OCI-LY1 (cell line): Measurements from ENCODE around the gene MALT1.

Experiments
- H2AFZ ChIP-seq: fragments of 200-600 bp; sonication (generic), shearing (Covaris generic); 2 replicates; pipeline ENCODE4 v1.6.0; 2014; ENCODE audit warnings: antibody characterized with exemption, mild to moderate bottlenecking, low read length
- H3F3A ChIP-seq: fragments of 200-600 bp; sonication (generic), shearing (Covaris generic); 2 replicates; pipeline ENCODE4 v1.6.0; 2014; ENCODE audit warnings: mild to moderate bottlenecking, antibody characterized with exemption, low read length, moderate library complexity; ENCODE audit not compliant: insufficient read depth
- H3K27ac ChIP-seq: fragments of 200-600 bp; sonication (generic); 2 replicates; pipeline ENCODE4 v1.5.1; 2014; ENCODE audit warnings: low read length, mixed run types, mild to moderate bottlenecking, low read depth; ENCODE audit not compliant: poor library complexity, severe bottlenecking
- H3K27me3 ChIP-seq: fragments of 200-600 bp; sonication (generic); 2 replicates; pipeline ENCODE4 v1.6.0; 2014; ENCODE audit warnings: antibody characterized with exemption, mild to moderate bottlenecking, low read length, moderate library complexity; ENCODE audit not compliant: insufficient read depth
- H3K36me3 ChIP-seq: fragments of 200-600 bp; sonication (generic); 2 replicates; pipeline ENCODE4 v1.6.1; 2014; ENCODE audit warnings: mild to moderate bottlenecking, antibody characterized with exemption, low read length, moderate library complexity, mixed read lengths; ENCODE audit not compliant: insufficient read depth
- H3K4me1 ChIP-seq: fragments of 200-600 bp; sonication (generic); 2 replicates; pipeline ENCODE4 v1.5.1; 2014; ENCODE audit warnings: mild to moderate bottlenecking, low read length, moderate library complexity; ENCODE audit not compliant: insufficient read depth, severe bottlenecking
- H3K4me2 ChIP-seq: fragments of 200-600 bp; sonication (generic), shearing (Covaris generic); 2 replicates; pipeline ENCODE4 v1.6.1; 2014; ENCODE audit warnings: low read length
- H3K4me3 ChIP-seq: fragments of 200-600 bp; sonication (generic); 2 replicates; pipeline ENCODE4 v1.5.1; 2014; ENCODE audit warnings: low read length, low read depth, mild to moderate bottlenecking, mixed read lengths; ENCODE audit not compliant: poor library complexity, severe bottlenecking
- H3K79me2 ChIP-seq: fragments of 200-600 bp; shearing (Covaris generic); 2 replicates; pipeline ENCODE4 v1.6.1; 2016; ENCODE audit warnings: mixed run types, low read length, mixed read lengths; ENCODE audit not compliant: insufficient read depth
- H3K9ac ChIP-seq: fragments of 200-600 bp; sonication (generic), shearing (Covaris generic); 2 replicates; pipeline ENCODE4 v1.6.1; 2014; ENCODE audit warnings: mild to moderate bottlenecking, low read length, mixed read lengths
- H3K9me2 ChIP-seq: fragments of 200-600 bp; sonication (generic), shearing (Covaris generic); 2 replicates; pipeline ENCODE4 v1.6.1; 2014; ENCODE audit warnings: low read depth, mild to moderate bottlenecking, low read length, mixed read lengths
- H3K9me3 ChIP-seq: fragments of 200-600 bp; shearing (Covaris generic); 2 replicates; pipeline ENCODE4 v1.6.1; 2014; ENCODE audit warnings: low read length, mixed read lengths
- H4K20me1 ChIP-seq: fragments of 200-600 bp; sonication (generic), shearing (Covaris generic); 2 replicates; pipeline ENCODE4 v1.6.0; 2016; ENCODE audit warnings: mild to moderate bottlenecking, low read length; ENCODE audit not compliant: insufficient read depth
- CTCF ChIP-seq: fragments of 200-600 bp; sonication (generic), shearing (Covaris generic); IDR thresholded peaks from 2 replicates; pipeline ENCODE4 v1.5.1; 2017; ENCODE audit warnings: mild to moderate bottlenecking, antibody characterized with exemption, low read length, moderate library complexity, mixed read lengths
- EZH2 ChIP-seq: fragments of 200-600 bp; sonication (generic), shearing (Covaris generic); IDR thresholded peaks from 2 replicates; pipeline ENCODE4 v1.8.0; 2017; ENCODE audit warnings: borderline replicate concordance, mixed run types, mild to moderate bottlenecking, antibody characterized with exemption, low read length, moderate library complexity, mixed read lengths

MALT1 gene

DNA sequence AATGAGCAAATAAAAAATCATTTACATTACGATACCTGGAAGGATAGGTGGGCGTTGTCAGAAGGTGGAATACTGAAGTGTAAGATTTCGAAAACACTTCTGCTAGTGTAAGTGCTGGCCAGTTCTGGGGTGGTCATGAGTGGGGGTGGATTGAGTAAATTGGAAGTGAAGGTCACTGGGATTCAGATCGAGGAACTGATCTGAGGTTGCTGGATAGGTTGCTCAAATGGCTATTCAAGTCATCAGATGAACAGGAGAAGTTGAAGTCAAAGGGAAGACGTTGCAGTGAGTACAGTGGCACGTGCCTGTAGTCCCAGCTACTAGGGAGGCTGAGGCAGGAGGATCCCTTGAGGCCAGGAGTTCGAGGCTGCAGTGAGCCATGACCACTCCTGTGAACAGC, 95.7 kb downstream of the MALT1 start:
- Histone ChIP-seq H3K36me3 (no peaks in the 10 kb centered on the region), H4K20me1 (no peaks in the 10 kb centered on the region), H3K9me2 (no peaks in the 10 kb centered on the region), H3K9me3 (no peaks in the 10 kb centered on the region), H3K9ac (no peak overlapping the region), H3K27ac (no peak overlapping the region), H3K27me3 (no peaks in the 10 kb centered on the region; the same call in 1 of the 2 replicates), H2AFZ (no peak overlapping the region), H3K4me2 (no peak overlapping the region), H3K79me2 (no peaks in the 10 kb centered on the region), H3K4me1 (peaks cover 9% of the 10 kb centered on the region), H3F3A (no peaks in the 10 kb centered on the region), H3K4me3 (no peak overlapping the region)
- TF ChIP-seq EZH2 (no peak), CTCF (no peak)

DNA sequence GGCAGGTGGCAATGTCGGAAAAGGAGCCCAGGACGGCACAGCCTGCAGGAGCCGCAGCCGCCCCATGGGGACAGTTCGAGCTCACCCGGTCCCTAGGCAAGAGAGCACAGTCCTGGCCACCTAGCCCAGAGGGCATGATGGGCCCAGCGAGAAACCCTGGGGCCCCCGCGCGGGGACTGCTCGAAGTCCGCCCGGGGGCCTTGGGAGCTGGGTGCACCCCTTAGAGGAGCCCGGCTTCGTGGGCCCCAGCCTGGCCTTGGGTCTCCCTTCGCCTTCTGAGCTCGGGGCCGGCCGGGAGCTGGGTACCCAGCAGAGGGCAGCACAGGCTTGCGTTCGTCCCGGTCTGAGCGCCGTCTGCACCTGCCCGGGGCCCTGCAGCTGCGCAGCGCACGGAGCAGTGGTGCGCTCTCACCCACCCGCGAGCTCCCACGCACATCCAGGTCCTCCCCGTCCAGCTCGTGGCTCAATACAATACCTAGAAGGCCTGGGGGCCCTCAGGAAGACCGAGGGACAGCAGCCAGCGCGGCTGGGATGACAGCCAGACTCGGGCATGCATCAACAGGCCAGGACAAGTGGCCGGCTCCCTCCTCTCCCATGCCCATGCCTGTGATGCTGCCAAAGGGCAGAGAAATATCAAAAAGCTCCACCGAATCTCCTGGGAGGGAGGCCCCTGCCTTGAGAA, 97.2 kb downstream of the MALT1 start:
- Histone ChIP-seq H3K27me3 (no peaks in the 10 kb centered on the region; the same call in 1 of the 2 replicates), H3K79me2 (no peaks in the 10 kb centered on the region), H3F3A (no peaks in the 10 kb centered on the region), H3K9me3 (no peaks in the 10 kb centered on the region), H4K20me1 (no peaks in the 10 kb centered on the region), H3K9me2 (no peaks in the 10 kb centered on the region), H3K4me3 (peak overlapping the region; percentile 40), H3K9ac (no peak overlapping the region), H3K4me2 (peak overlapping the region; percentile 65), H3K36me3 (no peaks in the 10 kb centered on the region), H3K4me1 (peaks cover 9% of the 10 kb centered on the region), H2AFZ (no peak overlapping the region), H3K27ac (no peak overlapping the region)
- TF ChIP-seq EZH2 (no peak), CTCF (peak; percentile 81)

GRCh38 chr18:58769321-58769720, 98.1 kb downstream of the MALT1 start:
- H3K4me2 ChIP-seq = no peak overlapping the region
- no peaks in the 10 kb centered on the region for H3K79me2 ChIP-seq
- peaks cover 9% of the 10 kb centered on the region for H3K4me1 ChIP-seq
- H3K27ac ChIP-seq = no peak overlapping the region
- H3K4me3 ChIP-seq = no peak overlapping the region
- H4K20me1 ChIP-seq = no peaks in the 10 kb centered on the region
- H3K9me2 ChIP-seq = no peaks in the 10 kb centered on the region
- no peaks in the 10 kb centered on the region; the same call in 1 of the 2 replicates for H3K27me3 ChIP-seq
- no peaks in the 10 kb centered on the region for H3K36me3 ChIP-seq
- H2AFZ ChIP-seq = no peak overlapping the region
- H3F3A ChIP-seq = no peaks in the 10 kb centered on the region
- H3K9ac ChIP-seq = no peak overlapping the region
- no peaks in the 10 kb centered on the region for H3K9me3 ChIP-seq
- TF ChIP-seq EZH2 (no peak), CTCF (no peak)
